ENCODE measurements around the gene OLIG1. TPM values are rescaled to one million over a fixed set of nuclear protein-coding genes. Genes with fewer than 3 reads are reported as not detected.

The OLIG1 gene
- polyA plus RNA-seq, 1 experiment: not detected

GRCh38 chr21:33036430-33037162 is 33.3 kb upstream of the OLIG1 start:
- POLR2A ChIA-PET: interaction anchor here (0.6 kb wide), 1 partner anchor 26 kb away, joined by 5 read pairs; no protein-coding TSS in a partner anchor
- Histone ChIP-seq H3K36me3 (ENCODE audit: control insufficient read depth, insufficient read depth, low read length) (no peaks in the 10 kb centered on the region), H3K27me3 (ENCODE audit: control insufficient read depth, insufficient read depth, low read length) (peaks cover 20% of the 10 kb centered on the region), H3K4me3 (ENCODE audit: low read depth, low read length) (no peak overlapping the region)
- DNase-seq (ENCODE audit: low read depth): no peak
- no peak for TF ChIP-seq CTCF (IDR thresholded peaks at IDR 0.05; ENCODE audit: insufficient read depth, low read depth, low read length)
- CTCF ChIA-PET: no interaction called here

GRCh38 chr21:33037501-33037900 is 32.4 kb upstream of the OLIG1 start:
- ChIA-PET POLR2A (interaction anchor here (0.6 kb wide), 1 partner anchor 115 kb away, joined by 4 read pairs; no protein-coding TSS in a partner anchor), CTCF (no interaction called here)
- Histone ChIP-seq H3K4me3 (ENCODE audit: low read depth, low read length) (no peak overlapping the region), H3K27me3 (ENCODE audit: control insufficient read depth, insufficient read depth, low read length) (peaks cover 13% of the 10 kb centered on the region), H3K36me3 (ENCODE audit: control insufficient read depth, insufficient read depth, low read length) (no peaks in the 10 kb centered on the region)
- TF ChIP-seq CTCF (IDR thresholded peaks at IDR 0.05; ENCODE audit: insufficient read depth, low read depth, low read length): no peak
- no peak for DNase-seq (ENCODE audit: low read depth)

- Histone ChIP-seq H3K36me3 (ENCODE audit: control insufficient read depth, insufficient read depth, low read length) (no peaks in the 10 kb centered on the region), H3K4me3 (ENCODE audit: low read depth, low read length) (no peak overlapping the region), H3K27me3 (ENCODE audit: control insufficient read depth, insufficient read depth, low read length) (peaks cover 1% of the 10 kb centered on the region)
- ChIA-PET POLR2A (no interaction called here), CTCF (no interaction called here)
- TF ChIP-seq CTCF (IDR thresholded peaks at IDR 0.05; ENCODE audit: insufficient read depth, low read depth, low read length): no peak
- DNase-seq (ENCODE audit: low read depth): no peak
These were observed 30.4 kb upstream of the OLIG1 start for GRCh38 chr21:33039536-33039935.

GRCh38 chr21:33040215-33040614 is 29.7 kb upstream of the OLIG1 start:
- H3K36me3 ChIP-seq (ENCODE audit: control insufficient read depth, insufficient read depth, low read length): no peaks in the 10 kb centered on the region
- H3K27me3 ChIP-seq (ENCODE audit: control insufficient read depth, insufficient read depth, low read length): no peaks in the 10 kb centered on the region; the same call in 1 of the 2 replicates
- ChIA-PET POLR2A (no interaction called here), CTCF (no interaction called here)
- no peak overlapping the region for H3K4me3 ChIP-seq (ENCODE audit: low read depth, low read length)
- DNase-seq (ENCODE audit: low read depth): no peak
- TF ChIP-seq CTCF (IDR thresholded peaks at IDR 0.05; ENCODE audit: insufficient read depth, low read depth, low read length): no peak

GRCh38 chr21:33041981-33042380 is 28.0 kb upstream of the OLIG1 start:
- Histone ChIP-seq H3K27me3 (ENCODE audit: control insufficient read depth, insufficient read depth, low read length) (no peaks in the 10 kb centered on the region; the same call in 1 of the 2 replicates), H3K36me3 (ENCODE audit: control insufficient read depth, insufficient read depth, low read length) (no peaks in the 10 kb centered on the region), H3K4me3 (ENCODE audit: low read depth, low read length) (no peak overlapping the region)
- ChIA-PET CTCF (interaction anchor here (1.4 kb wide), 1 partner anchor 102 kb away, joined by 3 read pairs; no protein-coding TSS in a partner anchor), POLR2A (no interaction called here)
- DNase-seq (ENCODE audit: low read depth): no peak
- no peak for TF ChIP-seq CTCF (IDR thresholded peaks at IDR 0.05; ENCODE audit: insufficient read depth, low read depth, low read length)
